ENCODE data around the gene NOTCH4.
A peak's percentile ranks its signal among the peaks of the same experiment; 100 is the strongest.
"Not testable (repeated sequence)": the region's sequence is repeated elsewhere in the genome, so short reads cannot be mapped to it uniquely, and the experiment has no call there.

The NOTCH4 gene

GRCh38 chr6:32213649-32214048 lies 10.2 kb downstream of the NOTCH4 start:
- H3K27ac Mint-ChIP-seq (ENCODE audit: low read depth): no peak overlapping the region

DNA sequence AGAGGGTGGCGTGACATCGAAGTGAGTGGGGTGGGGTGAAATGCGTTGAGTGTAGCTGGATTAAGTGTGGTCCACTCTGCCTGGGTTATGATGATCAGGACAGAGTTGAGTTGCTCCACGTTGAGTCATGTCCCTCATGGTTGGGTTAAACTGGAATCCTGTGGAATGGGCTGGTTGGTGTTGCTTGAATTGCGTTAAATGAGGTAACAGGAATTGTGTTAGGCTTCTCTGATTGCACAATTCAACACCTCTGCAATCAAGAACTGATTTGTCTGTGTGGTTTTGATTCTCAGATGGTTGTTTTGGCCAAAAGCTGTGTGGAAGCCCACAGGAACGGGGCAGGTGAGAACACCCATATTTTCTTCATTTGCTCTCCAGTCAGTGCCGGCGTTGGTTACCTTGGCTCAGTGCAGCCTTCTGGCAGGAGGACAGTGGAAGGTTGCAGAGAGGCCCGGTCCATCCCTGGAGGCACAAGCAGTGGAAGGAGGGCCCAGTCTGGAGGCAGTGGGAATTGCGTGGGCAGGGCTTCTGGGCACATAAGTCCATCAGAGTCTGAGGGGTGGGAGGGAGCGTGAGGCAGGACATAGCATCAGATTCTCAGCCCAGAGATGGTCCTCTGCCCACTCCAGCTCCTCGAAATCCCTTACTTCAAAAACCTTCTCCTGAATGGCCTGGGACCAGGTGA lies 11.6 kb downstream of the NOTCH4 start:
- no peak overlapping the region for H3K27ac Mint-ChIP-seq (ENCODE audit: low read depth)
- DNase-seq (ENCODE audit: low spot score in 2 of 2) (no peak), ATAC-seq (replicated peaks; ENCODE audit: extremely low read depth, poor library complexity, severe bottlenecking) (no peak)
- no peak overlapping the region for H3K4me3 Mint-ChIP-seq
- no peaks in the 10 kb centered on the region for H3K4me1 Mint-ChIP-seq
- peaks cover 2% of the 10 kb centered on the region for H3K36me3 Mint-ChIP-seq (ENCODE audit: insufficient read depth)
- H3K27me3 Mint-ChIP-seq: no peaks in the 10 kb centered on the region
- H3K9me3 Mint-ChIP-seq: no peaks in the 10 kb centered on the region

More at GRCh38 chr6:32213649-32214048, 10.2 kb downstream of the NOTCH4 start:
- Mint-ChIP-seq H3K4me1 (no peaks in the 10 kb centered on the region), H3K36me3 (ENCODE audit: insufficient read depth) (peaks cover 5% of the 10 kb centered on the region), H3K4me3 (no peak overlapping the region), H3K27me3 (no peaks in the 10 kb centered on the region), H3K9me3 (no peaks in the 10 kb centered on the region)
- no peak for DNase-seq (ENCODE audit: low spot score in 2 of 2)
- no peak for ATAC-seq (replicated peaks; ENCODE audit: extremely low read depth, poor library complexity, severe bottlenecking)

GRCh38 chr6:32211432-32211831 lies 12.4 kb downstream of the NOTCH4 start:
- H3K27me3 Mint-ChIP-seq: not testable (repeated sequence)

GRCh38 chr6:32210191-32210601 lies 13.7 kb downstream of the NOTCH4 start:
- no peaks in the 10 kb centered on the region for H3K4me1 Mint-ChIP-seq
- no peak for ATAC-seq (replicated peaks; ENCODE audit: extremely low read depth, poor library complexity, severe bottlenecking)
- H3K9me3 Mint-ChIP-seq: no peaks in the 10 kb centered on the region
- no peak overlapping the region for H3K27ac Mint-ChIP-seq (ENCODE audit: low read depth)
- no peaks in the 10 kb centered on the region for H3K27me3 Mint-ChIP-seq
- no peak overlapping the region for H3K4me3 Mint-ChIP-seq
- no peak for DNase-seq (ENCODE audit: low spot score in 2 of 2)
- peaks cover 2% of the 10 kb centered on the region for H3K36me3 Mint-ChIP-seq (ENCODE audit: insufficient read depth)

More at GRCh38 chr6:32211432-32211831, 12.4 kb downstream of the NOTCH4 start:
- H3K4me3 Mint-ChIP-seq; ATAC-seq (replicated peaks; ENCODE audit: extremely low read depth, poor library complexity, severe bottlenecking); DNase-seq (ENCODE audit: low spot score in 2 of 2); H3K27ac Mint-ChIP-seq (ENCODE audit: low read depth); H3K36me3 Mint-ChIP-seq (ENCODE audit: insufficient read depth); H3K4me1 Mint-ChIP-seq; H3K9me3 Mint-ChIP-seq: not testable (repeated sequence)

DNA sequence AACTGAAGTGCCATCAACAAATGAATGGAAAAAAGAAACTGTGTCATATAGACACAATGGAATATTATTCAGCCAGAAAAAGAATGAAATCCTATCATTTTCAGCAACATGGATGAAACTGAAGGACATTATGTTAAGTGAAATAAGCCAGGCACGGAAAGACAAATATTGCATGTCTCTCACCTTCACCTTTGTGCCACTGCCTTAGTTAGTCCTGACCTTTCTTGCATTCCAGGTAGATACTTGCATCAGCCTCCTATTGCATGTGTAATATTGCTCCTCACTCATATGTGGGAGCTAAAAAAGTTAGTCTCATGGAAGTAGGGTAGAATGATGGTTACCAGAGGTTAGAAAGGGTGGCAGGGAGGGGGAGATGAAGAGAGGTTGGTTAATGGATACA lies 14.9 kb downstream of the NOTCH4 start:
- DNase-seq (ENCODE audit: low spot score in 2 of 2) (no peak), ATAC-seq (replicated peaks; ENCODE audit: extremely low read depth, poor library complexity, severe bottlenecking) (no peak)
- peaks cover 2% of the 10 kb centered on the region for H3K36me3 Mint-ChIP-seq (ENCODE audit: insufficient read depth)
- no peak overlapping the region for H3K4me3 Mint-ChIP-seq
- no peaks in the 10 kb centered on the region for H3K9me3 Mint-ChIP-seq
- no peaks in the 10 kb centered on the region for H3K27me3 Mint-ChIP-seq
- H3K27ac Mint-ChIP-seq (ENCODE audit: low read depth): no peak overlapping the region
- H3K4me1 Mint-ChIP-seq: no peaks in the 10 kb centered on the region

DNA sequence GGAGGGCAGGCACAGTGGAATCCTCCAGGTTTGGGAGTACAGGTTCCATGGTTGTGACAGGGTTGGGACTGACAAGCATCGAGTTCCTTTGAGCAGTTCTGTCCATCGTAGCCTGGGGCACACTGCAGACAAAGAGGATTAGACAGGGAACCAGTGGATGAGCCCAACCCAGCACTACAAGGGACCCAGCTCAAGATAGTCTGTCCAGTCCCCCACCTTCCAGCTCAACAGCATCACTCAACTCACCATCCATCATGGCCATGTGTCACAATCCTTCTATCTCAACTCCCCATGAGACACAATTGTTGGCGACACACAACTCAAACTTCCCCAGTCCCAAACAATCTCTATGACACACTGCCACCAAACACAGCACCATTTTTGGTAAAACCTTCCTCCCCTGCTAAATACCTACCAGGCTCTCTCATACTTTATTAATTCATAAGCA lies 19.6 kb downstream of the NOTCH4 start:
- ATAC-seq (replicated peaks; ENCODE audit: extremely low read depth, poor library complexity, severe bottlenecking) (no peak), DNase-seq (ENCODE audit: low spot score in 2 of 2) (no peak)
- H3K27me3 Mint-ChIP-seq: no peaks in the 10 kb centered on the region
- H3K4me3 Mint-ChIP-seq: no peak overlapping the region
- no peaks in the 10 kb centered on the region for H3K9me3 Mint-ChIP-seq
- H3K4me1 Mint-ChIP-seq: no peaks in the 10 kb centered on the region
- no peaks in the 10 kb centered on the region for H3K36me3 Mint-ChIP-seq (ENCODE audit: insufficient read depth)
- H3K27ac Mint-ChIP-seq (ENCODE audit: low read depth): no peak overlapping the region

GRCh38 chr6:32203426-32204267 lies 20.2 kb downstream of the NOTCH4 start:
- ATAC-seq (replicated peaks; ENCODE audit: extremely low read depth, poor library complexity, severe bottlenecking) (no peak), DNase-seq (ENCODE audit: low spot score in 2 of 2) (no peak)
- no peak overlapping the region for H3K4me3 Mint-ChIP-seq
- H3K9me3 Mint-ChIP-seq: no peaks in the 10 kb centered on the region
- H3K4me1 Mint-ChIP-seq: no peaks in the 10 kb centered on the region
- H3K27me3 Mint-ChIP-seq: no peaks in the 10 kb centered on the region
- no peak overlapping the region for H3K27ac Mint-ChIP-seq (ENCODE audit: low read depth)
- H3K36me3 Mint-ChIP-seq (ENCODE audit: insufficient read depth): no peaks in the 10 kb centered on the region

DNA sequence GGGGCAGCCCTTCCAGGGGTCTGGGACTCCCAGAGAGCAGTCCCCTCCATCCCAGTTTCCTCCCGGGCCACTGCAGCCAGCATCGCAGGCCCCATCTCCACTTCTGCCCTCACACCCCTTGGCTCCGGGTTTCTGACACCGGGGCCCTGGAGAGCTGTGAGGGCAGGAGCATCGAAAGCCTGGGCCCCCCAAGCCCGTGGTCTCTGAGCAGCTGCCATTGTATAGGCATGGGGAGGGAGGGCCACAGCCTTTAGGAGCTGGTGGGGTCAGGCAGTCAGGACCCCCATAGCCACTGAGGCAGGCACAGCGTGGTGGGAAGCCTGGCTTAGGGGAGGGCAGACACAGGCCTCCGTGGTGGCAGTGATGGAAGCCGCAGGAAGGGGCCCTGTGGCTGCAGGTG lies 21.7 kb downstream of the NOTCH4 start:
- Mint-ChIP-seq H3K9me3 (no peaks in the 10 kb centered on the region), H3K4me1 (no peaks in the 10 kb centered on the region), H3K36me3 (ENCODE audit: insufficient read depth) (no peaks in the 10 kb centered on the region), H3K4me3 (no peak overlapping the region), H3K27me3 (no peaks in the 10 kb centered on the region), H3K27ac (ENCODE audit: low read depth) (no peak overlapping the region)
- ATAC-seq (replicated peaks; ENCODE audit: extremely low read depth, poor library complexity, severe bottlenecking) (no peak), DNase-seq (ENCODE audit: low spot score in 2 of 2) (no peak)

DNA sequence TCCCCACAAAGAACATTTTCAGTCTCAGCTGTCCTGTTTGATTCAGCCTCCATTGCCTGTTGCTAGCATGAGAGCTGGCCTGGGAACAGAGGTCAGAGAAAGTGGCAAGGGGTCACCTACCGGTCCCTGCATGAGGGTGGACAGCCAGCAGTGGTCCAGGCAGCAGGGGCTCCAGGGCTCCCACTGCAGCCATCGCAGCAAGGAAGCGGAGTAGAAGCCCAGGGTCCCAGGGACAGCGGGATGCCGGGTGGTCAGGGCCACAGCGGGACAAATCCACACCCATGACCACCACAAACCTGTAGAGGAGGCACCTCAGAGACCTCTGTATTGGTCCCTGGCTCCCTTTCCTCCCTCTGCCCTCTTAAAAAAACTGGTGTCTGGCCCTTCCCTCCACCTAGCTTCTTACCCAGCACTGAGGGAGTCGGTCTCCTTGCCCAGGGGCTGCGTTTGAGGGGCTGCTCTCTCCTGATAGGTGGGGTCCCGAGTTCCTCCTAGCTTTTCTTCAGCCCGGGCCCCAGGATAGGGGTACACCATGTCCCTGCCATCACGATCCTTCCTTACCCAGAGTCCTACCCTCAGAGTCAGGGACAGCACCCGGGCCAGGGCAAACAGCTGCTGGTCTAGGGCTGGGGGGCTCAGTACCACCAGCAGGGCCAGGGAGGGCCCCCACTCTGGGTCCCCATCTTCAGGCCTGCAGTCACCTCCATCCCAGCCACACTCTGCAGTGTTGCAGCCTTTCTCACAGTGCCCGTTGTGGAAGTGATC lies 23.0 kb downstream of the NOTCH4 start:
- DNase-seq (ENCODE audit: low spot score in 2 of 2) (no peak), ATAC-seq (replicated peaks; ENCODE audit: extremely low read depth, poor library complexity, severe bottlenecking) (no peak)
- Mint-ChIP-seq H3K36me3 (ENCODE audit: insufficient read depth) (peaks cover 7% of the 10 kb centered on the region), H3K27ac (ENCODE audit: low read depth) (no peak overlapping the region), H3K27me3 (no peaks in the 10 kb centered on the region), H3K9me3 (no peaks in the 10 kb centered on the region), H3K4me1 (peaks cover 11% of the 10 kb centered on the region), H3K4me3 (no peak overlapping the region)

GRCh38 chr6:32198866-32199265 lies 25.0 kb downstream of the NOTCH4 start:
- Mint-ChIP-seq H3K4me1 (peaks cover 30% of the 10 kb centered on the region), H3K27me3 (no peaks in the 10 kb centered on the region), H3K36me3 (ENCODE audit: insufficient read depth) (peaks cover 13% of the 10 kb centered on the region), H3K27ac (ENCODE audit: low read depth) (no peak overlapping the region), H3K4me3 (no peak overlapping the region), H3K9me3 (no peaks in the 10 kb centered on the region)
- ATAC-seq (replicated peaks; ENCODE audit: extremely low read depth, poor library complexity, severe bottlenecking) (no peak), DNase-seq (ENCODE audit: low spot score in 2 of 2) (no peak)

DNA sequence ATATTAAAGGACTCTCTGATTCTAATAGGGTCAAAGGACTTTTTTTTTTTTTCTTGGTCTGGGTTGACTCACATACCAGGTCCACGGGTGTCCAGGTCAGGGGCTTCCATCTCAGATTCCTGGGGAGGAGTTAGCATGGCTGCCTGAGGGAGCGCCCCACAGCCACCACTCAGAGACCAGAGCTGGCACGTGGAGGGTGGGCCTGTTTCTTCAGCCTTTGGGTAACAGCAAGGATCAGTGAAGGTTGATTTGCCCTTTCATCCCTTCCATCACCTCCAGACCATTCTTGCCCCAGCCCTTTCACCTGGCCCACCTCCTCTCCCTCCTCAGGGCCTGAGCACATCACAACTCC lies 25.5 kb downstream of the NOTCH4 start:
- H3K9me3 Mint-ChIP-seq: no peaks in the 10 kb centered on the region
- H3K36me3 Mint-ChIP-seq (ENCODE audit: insufficient read depth): peaks cover 13% of the 10 kb centered on the region
- DNase-seq (ENCODE audit: low spot score in 2 of 2): no peak
- no peak overlapping the region for H3K4me3 Mint-ChIP-seq
- ATAC-seq (replicated peaks; ENCODE audit: extremely low read depth, poor library complexity, severe bottlenecking): no peak
- no peak overlapping the region for H3K27ac Mint-ChIP-seq (ENCODE audit: low read depth)
- H3K4me1 Mint-ChIP-seq: peaks cover 36% of the 10 kb centered on the region
- no peaks in the 10 kb centered on the region for H3K27me3 Mint-ChIP-seq

DNA sequence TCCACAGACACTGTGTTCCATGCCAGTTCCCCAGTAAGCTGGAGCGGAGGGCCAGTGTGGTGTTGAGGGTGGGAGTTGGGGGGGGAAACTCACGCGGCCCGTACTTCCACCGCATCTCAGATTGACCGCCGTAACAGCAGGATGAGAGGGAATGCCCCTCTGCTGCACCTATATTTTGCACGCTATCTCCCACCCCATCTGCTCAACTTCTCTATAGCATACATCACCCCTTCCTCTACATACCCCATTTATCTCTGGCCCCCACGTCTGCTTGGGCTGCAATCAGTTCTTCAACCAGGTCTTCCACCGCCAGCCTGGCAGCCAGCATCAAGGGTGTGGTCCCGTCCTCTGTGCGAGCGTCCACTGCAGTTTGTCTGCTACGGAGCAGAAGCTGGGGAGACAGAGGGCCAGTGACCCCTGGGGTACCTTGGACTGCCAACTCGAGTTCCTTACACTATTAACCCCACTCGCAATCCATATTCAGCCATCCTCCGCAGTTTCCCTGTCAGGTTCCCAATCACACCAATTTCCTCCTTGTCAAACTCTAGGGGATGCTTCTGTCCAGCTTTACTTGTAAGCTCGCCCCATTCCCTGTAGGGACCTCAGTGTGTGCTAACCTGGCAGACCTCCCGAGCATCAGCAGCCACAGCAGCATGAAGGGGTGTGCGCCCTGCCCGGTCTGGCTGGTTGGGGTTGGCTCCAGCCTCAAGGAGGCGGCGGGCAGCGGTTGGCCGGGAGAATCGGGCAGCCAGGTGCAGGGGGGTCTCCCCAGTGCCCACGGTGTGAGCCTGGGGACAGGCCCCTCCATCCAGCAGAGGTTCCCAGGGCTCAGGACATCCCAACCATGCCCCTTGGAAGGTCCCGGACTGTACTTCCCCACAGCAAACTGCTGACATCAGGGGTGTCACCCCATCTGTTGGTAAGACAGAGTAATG lies 26.9 kb downstream of the NOTCH4 start:
- ATAC-seq (replicated peaks; ENCODE audit: extremely low read depth, poor library complexity, severe bottlenecking) (no peak), DNase-seq (ENCODE audit: low spot score in 2 of 2) (no peak)
- Mint-ChIP-seq H3K9me3 (no peaks in the 10 kb centered on the region), H3K27ac (ENCODE audit: low read depth) (peak overlapping the region; percentile 98), H3K4me1 (peaks cover 50% of the 10 kb centered on the region), H3K4me3 (peak overlapping the region; percentile 98), H3K36me3 (ENCODE audit: insufficient read depth) (peaks cover 22% of the 10 kb centered on the region), H3K27me3 (no peaks in the 10 kb centered on the region)
